HepG2 (cell line): ENCODE results near the gene TLCD5. TPM values are rescaled to one million over a fixed set of nuclear protein-coding genes. Genes with fewer than 3 reads are reported as not detected.
A peak's percentile ranks its signal among the peaks of the same experiment; 100 is the strongest.

Source experiments
- CSRNP1 ChIP-seq: sonication (generic); formaldehyde crosslinking; IDR thresholded peaks from 2 replicates; pipeline ENCODE4 v1.8.1; 2023; ENCODE audit warnings: mild to moderate bottlenecking, missing genetic modification reagents
- DR1 ChIP-seq: sonication (generic); formaldehyde crosslinking; IDR thresholded peaks from 2 replicates; pipeline ENCODE4 v1.8.0; 2021; ENCODE audit warnings: mild to moderate bottlenecking, missing genetic modification reagents, inconsistent platforms
- EEA1 ChIP-seq: sonication (generic); formaldehyde crosslinking; IDR thresholded peaks from 2 replicates; pipeline ENCODE4 v1.5.1; 2020; ENCODE audit warnings: mild to moderate bottlenecking, missing genetic modification reagents, borderline replicate concordance
- HDAC1 ChIP-seq: sonication (generic); formaldehyde crosslinking; IDR thresholded peaks from 2 replicates; pipeline ENCODE4 v1.5.1; 2020; ENCODE audit warnings: mild to moderate bottlenecking, missing genetic modification reagents
- MEF2D ChIP-seq: sonication (generic); formaldehyde crosslinking; IDR thresholded peaks from 2 replicates; pipeline ENCODE4 v1.5.1; 2020; ENCODE audit warnings: mild to moderate bottlenecking, missing genetic modification reagents
- MTA1 ChIP-seq: sonication (generic); formaldehyde crosslinking; IDR thresholded peaks from 2 replicates; pipeline ENCODE4 v1.4.0; 2020; ENCODE audit warnings: missing genetic modification reagents, mild to moderate bottlenecking, borderline replicate concordance
- PHF21A ChIP-seq: sonication (generic); formaldehyde crosslinking; IDR thresholded peaks from 2 replicates; pipeline ENCODE4 v1.5.0; 2020; ENCODE audit warnings: mild to moderate bottlenecking, missing genetic modification reagents
- ZBTB38 ChIP-seq: sonication (generic); formaldehyde crosslinking; IDR thresholded peaks from 2 replicates; pipeline ENCODE4 v1.5.1; 2020; ENCODE audit warnings: mild to moderate bottlenecking, missing genetic modification reagents
- ZBTB43 ChIP-seq: sonication (generic); formaldehyde crosslinking; conservative IDR thresholded peaks from 2 replicates; pipeline ENCODE4 v1.4.0; 2020; ENCODE audit warnings: missing genetic modification reagents
- ZFX ChIP-seq: sonication (generic); formaldehyde crosslinking; IDR thresholded peaks from 2 replicates; pipeline ENCODE4 v1.4.0; 2020; ENCODE audit warnings: mild to moderate bottlenecking, low read depth, missing genetic modification reagents, moderate library complexity
- ZNF547 ChIP-seq: sonication (generic); formaldehyde crosslinking; IDR thresholded peaks from 2 replicates; pipeline ENCODE4 v1.5.1; 2020; ENCODE audit warnings: mild to moderate bottlenecking, missing genetic modification reagents
- ZNF562 ChIP-seq: sonication (generic); formaldehyde crosslinking; IDR thresholded peaks from 2 replicates; pipeline ENCODE4 v1.8.0; 2022; ENCODE audit warnings: missing genetic modification reagents, borderline replicate concordance
- ZNF607 ChIP-seq: sonication (generic); formaldehyde crosslinking; IDR thresholded peaks from 2 replicates; pipeline ENCODE4 v1.5.1; 2020; ENCODE audit warnings: missing genetic modification reagents, mild to moderate bottlenecking, borderline replicate concordance
- ZNF800 ChIP-seq: sonication (generic); formaldehyde crosslinking; IDR thresholded peaks from 2 replicates; pipeline ENCODE4 v1.4.0; 2020; ENCODE audit warnings: missing genetic modification reagents
- ZXDC ChIP-seq: sonication (generic); formaldehyde crosslinking; IDR thresholded peaks from 2 replicates; pipeline ENCODE4 v1.5.0; 2020; ENCODE audit warnings: mild to moderate bottlenecking, missing genetic modification reagents
- polyA plus RNA-seq, 8 experiments: library from polyadenylated mRNA; depleted of rRNA in 3 of 8; stranded (reverse) in 7 of 8; unstranded in 1 of 8; fragments of >200 nt; fragmentation: Illumina TruSeq in 4 of 8; extraction: Trizol in 4 of 8; gene quantifications; 2 replicates each; pipeline versions ENCODE4 v1.2.1 to v1.2.3, GENCODE V29; 2011 to 2016; ENCODE audit warnings: low read depth in 4 of 8, missing spikeins in 1 of 8, mixed read lengths in 1 of 8; ENCODE audit not compliant: insufficient read depth in 1 of 8
- total RNA-seq, 5 experiments: library from RNA; depleted of rRNA; stranded (reverse); fragments of >200 nt; fragmentation: Illumina TruSeq; extraction: Trizol; gene quantifications; 2 replicates each; pipeline ENCODE4 v1.2.3, GENCODE V29; 2016; ENCODE audit warnings: low read depth in 1 of 5

Gene TLCD5
- total and polyA plus RNA-seq, 2 of the 13 experiments (the other 11 are each of a cell fraction or from before 2014, with no cell fraction given) = 6.1 to 7.6 TPM

- TF ChIP-seq CSRNP1 (CRISPR knock-in tag) (peak; percentile 36; the same call in 1 of the 2 replicates), EEA1 (CRISPR knock-in tag) (peak; percentile 61; the same call in 1 of the 2 replicates), DR1 (CRISPR knock-in tag) (0 out of 2 replicates have a peak, but pooled peaks have one; percentile 27), ZNF547 (CRISPR knock-in tag) (peak; percentile 49; the same call in 1 of the 2 replicates), ZBTB38 (CRISPR knock-in tag) (no peak), PHF21A (peak; percentile 62; the same call in 1 of the 2 replicates), MEF2D (CRISPR knock-in tag) (0 out of 2 replicates have a peak, but pooled peaks have one; percentile 34), ZBTB43 (CRISPR knock-in tag) (0 out of 2 replicates have a peak, but pooled peaks have one; percentile 45), ZNF607 (CRISPR knock-in tag) (peak; percentile 17; the same call in 1 of the 2 replicates), ZNF562 (CRISPR knock-in tag) (peak; percentile 21; the same call in 1 of the 2 replicates), ZFX (CRISPR knock-in tag) (peak; percentile 93), ZNF800 (CRISPR knock-in tag) (peak; percentile 81; the same call in 1 of the 2 replicates), HDAC1 (CRISPR knock-in tag) (peak; percentile 40; the same call in 1 of the 2 replicates), MTA1 (CRISPR knock-in tag) (peak; percentile 66; the same call in 1 of the 2 replicates), ZXDC (CRISPR knock-in tag) (peak; percentile 88)
Measured at GRCh38 chr11:120324932-120325810, at the start of gene TLCD5 (continued).
